ENCODE data around the gene TOMM34.

- TF ChIP-seq CTCF (IDR thresholded peaks at IDR 0.05), result no peak
- no peak for TF ChIP-seq POLR2A (IDR thresholded peaks at IDR 0.05)
These were observed 4.9 kb downstream of the TOMM34 start for GRCh38 chr20:44955270-44955669.
